Fibroblast of upper back skin (primary cell): Measurements from ENCODE around the gene SMIM1.

Source experiments
- DNase-seq: peaks from one replicate; pipeline ENCODE4 v3.0.0-alpha.2; 2013

SMIM1 gene

DNA sequence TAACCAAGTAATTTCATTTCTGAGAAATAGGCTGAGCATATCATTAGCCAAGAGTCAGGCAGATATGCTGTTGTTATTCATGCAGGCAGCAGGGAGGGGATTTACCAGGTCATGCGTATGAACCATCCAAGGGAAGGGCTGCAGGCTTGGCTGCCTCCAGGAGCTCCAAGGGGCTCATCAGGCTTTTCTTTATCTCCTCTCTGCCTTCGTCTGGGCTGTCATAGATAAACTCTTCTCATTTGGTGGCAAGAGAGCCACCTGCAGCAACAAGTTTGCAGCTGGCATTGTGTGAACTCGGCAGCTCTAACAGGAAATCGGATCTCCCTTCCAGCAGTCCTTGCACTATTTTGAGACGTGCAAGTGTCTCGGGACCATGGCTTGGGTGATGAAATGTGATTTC, 12.8 kb upstream of the SMIM1 start:
- no peak for DNase-seq

DNA sequence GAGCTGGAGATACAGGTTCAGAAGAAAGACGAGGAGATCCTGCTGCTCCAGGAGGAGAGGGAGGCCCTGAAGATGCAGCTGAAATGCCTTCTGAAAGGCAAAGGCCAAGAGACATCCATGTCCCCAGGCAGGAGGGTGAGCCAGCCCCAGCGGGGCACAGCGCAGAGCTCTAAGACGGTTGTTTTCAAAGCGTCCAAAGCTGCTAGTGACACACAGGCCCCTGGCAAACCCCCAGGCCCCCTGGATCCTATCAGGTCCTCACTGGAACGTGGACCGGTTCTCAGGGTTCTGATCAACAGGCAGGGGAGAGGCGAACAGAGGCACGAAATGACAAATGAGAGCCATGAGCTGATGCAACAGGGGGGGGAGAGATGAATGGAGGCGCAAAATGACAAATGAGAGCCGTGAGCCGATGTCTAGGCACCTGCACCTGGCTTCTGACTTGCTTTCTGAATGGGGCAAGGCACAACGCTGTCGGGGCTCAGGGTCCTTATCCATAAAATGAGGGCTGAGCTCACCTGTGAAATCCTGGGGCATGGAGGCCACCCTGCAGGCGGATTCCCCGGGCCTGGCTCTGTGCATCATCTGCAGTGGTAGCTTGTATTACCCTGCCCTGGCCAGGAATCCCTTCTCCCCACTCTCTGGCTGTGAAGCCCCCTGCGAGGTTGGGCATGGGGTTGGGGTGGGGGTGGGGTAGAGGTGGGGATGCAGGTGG, 11.1 kb upstream of the SMIM1 start:
- no peak for DNase-seq

DNA sequence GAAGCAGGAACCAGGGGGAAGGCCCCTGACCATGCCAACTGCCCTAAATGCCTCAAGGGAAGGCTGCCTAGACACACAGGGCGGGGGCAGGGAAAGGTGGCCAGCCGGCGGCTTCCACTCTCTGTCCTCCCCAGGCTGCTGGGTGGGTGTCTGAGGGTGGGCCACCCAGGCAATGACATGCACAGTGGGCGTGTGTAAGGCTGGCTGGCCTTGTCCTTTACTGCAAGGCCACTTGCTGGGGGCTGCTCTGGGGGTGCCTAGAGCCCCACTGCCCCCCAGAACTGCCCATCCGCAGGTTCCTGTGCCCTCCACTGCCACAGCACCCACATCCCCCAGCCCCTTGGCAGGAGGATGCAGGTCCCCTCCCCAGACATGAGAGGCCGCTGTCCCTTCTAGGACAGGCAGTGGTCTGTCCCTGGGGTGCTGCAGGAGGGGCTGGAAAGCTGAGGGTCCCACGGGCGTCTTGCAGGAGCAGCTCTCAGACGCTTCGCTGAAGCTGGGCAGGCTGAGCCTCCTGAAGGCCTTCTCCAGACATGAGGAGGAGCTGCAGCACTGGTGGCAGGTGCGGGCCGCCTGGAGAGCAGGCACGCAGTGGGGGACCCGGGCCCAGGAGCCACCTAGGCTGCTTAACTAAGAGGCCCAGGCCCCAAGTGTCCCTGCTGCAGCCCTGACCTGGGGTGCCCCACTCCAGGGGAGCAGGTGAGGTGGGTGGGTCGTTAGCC, 10.2 kb upstream of the SMIM1 start:
- no peak for DNase-seq

DNA sequence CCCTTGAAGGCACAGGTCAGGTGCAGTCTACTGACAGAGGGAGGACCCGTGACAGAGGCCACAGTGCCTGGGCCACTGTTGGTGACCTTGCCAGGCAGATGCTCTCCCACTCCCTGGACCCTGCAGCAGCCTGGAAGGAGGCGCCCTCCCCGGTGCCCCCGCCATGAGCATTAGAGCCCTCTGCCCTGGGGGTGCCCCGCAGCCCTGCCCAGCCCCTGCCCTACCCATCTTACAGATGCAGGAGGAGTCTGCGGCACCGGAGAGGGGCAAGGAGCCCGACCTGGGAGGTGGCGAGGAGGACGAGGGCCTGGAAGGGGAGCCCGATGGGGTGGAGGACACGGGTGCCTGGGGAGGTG, 9.7 kb upstream of the SMIM1 start:
- DNase-seq, result no peak

DNA sequence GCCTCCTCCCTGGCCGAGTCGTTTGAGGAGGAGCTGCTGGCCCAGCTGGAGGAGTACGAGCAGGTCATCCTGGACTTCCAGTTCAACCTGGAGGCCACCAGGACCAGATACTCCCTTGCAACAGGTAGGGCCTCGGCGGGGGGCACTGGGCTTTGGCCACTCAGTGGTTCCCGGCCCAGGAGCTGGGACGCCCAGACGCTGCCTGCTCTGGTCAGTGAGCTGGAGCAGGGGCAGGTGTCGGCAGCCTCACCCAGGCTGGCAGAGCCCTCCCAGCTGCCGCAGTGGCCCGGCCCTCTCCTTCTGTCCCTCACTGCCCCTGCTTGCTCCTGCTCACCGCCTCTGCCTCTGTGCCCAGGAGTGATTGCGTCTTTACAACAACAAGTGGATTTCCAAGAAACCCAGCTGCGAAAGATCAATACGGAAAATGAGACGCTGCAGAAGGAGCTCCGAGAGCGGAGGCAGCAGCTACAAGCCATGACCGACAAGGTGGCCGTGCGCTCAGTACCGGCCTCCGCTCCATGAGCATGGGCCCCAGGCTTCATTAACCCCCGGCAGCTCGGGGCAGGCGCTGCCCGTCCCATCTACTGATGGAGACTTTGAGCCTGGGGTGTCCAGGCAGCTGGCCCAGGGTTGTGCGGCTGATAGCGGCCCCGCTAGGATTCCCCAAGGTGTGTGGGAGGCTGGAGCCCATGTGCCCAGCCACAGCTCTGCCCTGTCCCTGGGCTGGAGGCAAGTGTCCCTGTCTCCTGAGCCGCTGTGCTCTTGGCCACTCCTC, 9.0 kb upstream of the SMIM1 start:
- DNase-seq, result no peak

DNA sequence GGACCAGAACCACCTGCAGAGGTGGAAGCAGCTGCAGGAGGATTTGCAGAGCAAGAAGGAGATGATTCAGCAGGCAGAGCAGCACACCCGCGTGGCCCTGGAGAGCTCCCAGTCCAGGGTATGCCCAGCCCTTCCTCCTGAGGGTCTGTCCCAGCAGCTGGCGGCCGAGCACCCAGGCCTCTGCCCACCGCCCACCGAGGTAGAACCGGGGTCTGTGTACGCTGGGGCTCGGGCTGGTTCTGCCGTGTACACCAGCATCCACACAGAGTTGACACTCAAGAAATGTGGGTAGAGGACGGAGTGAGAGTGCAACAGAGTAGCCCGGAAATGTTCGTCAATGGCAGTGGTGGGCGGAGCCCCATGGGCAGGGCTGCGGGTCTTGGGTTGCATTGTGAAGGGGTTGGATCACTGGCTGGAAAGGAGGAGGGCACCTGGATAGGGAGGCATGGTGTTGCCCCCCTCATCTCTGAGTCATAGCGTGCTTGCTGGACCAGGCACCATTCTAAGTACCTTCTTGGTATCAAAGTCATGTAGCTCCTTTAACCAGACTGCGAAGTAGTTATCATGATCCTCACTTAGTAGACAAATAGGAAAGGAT, 5.1 kb upstream of the SMIM1 start:
- no peak for DNase-seq

DNA sequence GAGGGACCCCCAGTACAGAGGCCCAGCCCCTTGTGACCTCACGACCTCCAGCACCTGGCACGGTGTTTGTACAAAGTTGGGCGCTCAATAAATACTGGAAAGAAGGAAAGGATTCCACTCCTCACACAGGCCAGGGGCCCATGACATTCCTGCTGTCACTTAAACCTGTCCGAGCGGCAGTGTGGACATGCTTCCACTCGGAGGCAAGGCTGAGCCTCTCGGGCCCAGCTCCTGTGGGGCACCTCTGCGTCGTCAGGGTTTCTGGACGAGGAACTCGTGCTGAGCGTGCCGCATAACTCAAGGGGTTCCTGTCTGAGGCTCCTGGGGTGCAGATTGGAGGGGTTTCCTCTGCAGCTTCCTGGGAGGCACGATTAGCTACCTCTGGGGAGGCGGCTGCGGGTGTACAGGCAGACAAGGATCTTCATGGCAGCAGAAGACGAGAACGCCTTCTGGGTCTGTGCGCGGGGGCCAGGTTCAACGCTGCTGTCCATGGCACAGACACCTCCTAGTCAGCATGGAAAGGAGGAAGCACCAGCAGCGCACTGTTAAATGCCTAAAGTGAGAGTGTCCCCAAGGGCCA, 3.6 kb upstream of the SMIM1 start:
- no peak for DNase-seq

DNA sequence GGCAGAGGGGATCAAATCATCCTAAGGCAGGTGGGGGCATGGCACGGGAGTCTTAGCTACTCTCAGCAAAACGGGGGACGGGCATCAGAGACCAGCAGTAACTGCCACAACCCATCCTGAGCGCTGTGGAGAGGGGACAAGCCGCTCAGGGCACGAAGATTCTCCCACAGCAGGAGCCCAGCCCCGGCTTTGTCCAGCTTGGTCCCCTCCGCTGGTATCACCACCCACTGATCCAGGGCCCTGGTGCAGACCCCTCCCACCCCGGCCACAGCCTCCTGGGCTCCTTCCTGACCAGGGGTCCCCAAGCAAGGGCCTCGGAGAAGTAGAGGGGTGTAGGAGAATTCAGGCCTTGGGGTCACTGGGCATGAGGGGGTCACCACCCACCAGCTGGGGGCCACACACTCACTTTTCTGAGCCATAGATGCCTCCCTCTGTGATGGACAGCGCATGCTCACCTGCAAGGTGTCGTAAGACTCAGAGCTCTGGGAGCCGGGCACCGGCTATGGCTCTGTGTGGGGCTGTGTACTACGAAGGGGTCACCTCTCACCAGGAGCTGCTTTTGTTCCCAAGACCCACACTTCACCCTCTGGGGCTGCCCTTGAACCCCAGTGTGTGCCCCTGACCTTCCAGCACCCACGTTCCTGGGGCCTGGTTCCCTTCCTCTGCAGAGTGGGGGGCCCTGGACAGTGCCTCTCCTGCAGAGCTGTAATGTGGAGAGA, 2.3 kb upstream of the SMIM1 start:
- DNase-seq, result no peak

DNA sequence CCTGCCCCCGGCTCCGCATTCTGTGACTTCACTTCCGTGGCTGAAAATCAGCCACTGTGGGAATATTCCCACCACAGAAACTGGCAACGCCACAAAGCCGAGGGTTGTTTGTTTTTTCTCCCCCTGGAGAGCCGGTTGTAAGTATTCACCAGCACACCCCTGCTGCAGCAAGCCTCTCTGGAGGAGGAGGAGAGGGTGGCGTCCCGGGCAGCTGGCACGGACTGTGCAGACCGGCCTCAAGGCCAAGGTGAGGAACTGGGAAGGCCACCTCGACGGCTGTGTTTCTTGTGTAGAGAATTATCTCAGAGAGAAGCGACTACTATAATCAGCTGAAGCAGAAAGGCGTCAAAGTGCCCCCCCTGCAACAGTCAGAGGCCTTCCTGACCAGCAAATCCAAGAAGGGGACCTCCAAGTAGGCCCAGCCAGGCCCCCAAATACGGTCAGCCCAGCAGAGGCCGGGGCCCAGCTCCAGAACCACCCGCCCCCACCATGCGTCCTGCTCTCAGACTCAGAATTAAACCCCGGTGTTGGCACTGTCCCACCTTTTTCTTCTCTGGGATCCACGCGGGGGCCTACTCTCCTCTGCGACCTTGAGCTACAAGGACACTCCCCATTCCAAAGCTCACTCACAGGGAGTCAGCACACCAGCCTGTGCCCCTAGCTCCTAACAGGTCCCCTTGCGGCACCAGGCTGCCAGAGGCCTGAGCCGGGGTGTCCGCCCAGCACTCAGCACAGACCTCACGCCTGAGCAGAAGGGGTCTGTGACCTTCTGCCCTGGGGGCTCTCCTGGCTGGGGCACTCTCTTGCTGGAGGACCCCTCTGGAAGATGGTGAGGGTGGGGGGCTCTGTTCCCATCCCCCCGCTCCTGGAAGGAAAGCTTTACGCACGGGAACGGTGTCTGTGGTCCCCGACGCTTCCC, 1.2 kb upstream of the SMIM1 start:
- DNase-seq, result no peak

DNA sequence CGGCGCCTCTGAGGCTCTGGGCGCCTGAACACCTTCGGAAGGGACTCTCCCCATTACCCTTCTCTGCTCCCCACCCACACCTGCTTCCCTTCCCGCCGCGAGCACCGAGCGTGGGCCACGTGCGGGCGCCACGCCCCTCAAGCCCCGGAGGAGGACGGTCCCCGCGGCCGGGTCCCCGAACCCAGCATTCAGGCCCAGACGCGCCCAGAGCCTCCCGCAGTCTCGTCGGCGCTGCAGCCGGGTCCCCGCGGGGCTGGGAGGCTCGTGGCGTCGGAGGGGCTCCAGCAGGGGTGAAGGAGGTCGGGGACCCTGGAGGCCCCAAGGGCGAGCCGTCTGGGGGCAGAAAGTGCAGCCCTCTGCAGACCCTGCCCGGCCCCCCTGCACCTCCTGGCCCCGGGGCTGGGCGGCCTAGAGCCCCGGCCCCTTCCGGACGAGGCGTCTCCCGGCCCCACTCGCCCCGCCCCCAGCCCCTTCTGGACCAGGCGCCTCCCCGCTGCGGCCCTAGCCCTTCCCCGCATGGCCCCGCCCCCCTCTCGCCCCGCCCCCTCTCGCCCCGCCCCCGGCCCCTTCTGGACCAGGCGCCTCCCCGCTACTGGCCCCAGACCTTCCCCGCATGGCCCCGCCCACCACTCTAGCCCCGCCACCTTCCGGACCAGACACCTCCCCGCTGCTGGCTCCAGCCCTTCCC, 378 bp upstream of the SMIM1 start:
- DNase-seq, result peak; percentile 78

DNA sequence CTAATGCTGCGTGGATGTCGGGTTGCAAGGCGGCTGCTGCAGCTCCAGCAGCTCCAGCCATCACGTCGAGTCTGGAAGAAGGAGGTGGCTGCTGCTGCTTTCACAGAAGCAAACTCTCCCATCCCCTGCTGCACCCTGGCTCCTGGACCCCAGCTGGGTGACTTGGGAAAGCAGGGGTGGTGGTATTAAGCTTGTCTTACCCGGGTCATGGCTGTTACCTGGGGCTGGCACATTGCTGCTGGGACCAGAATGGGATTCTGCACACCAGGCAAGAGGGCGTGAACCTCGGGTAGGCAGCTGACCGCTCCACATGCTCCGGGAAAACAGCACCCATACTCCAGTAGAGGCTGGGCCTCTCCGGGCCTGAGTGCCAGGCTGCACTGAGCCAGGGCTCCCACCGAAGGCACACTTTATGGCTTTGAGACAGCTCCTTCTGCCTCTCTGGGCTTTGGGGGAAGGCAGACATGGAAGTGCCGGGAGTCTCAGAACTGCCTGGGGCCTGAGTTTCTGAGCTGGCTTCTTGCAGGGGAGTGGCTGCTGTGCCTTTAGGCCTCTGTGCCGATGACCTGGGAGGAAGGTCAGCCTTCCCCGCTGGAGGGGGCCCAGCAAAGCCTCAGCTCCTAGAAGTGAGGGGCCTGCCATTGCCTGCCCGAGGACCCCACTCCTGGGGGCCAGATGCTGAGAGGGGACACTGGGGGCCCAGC, 1.2 kb downstream of the SMIM1 start:
- no peak for DNase-seq

DNA sequence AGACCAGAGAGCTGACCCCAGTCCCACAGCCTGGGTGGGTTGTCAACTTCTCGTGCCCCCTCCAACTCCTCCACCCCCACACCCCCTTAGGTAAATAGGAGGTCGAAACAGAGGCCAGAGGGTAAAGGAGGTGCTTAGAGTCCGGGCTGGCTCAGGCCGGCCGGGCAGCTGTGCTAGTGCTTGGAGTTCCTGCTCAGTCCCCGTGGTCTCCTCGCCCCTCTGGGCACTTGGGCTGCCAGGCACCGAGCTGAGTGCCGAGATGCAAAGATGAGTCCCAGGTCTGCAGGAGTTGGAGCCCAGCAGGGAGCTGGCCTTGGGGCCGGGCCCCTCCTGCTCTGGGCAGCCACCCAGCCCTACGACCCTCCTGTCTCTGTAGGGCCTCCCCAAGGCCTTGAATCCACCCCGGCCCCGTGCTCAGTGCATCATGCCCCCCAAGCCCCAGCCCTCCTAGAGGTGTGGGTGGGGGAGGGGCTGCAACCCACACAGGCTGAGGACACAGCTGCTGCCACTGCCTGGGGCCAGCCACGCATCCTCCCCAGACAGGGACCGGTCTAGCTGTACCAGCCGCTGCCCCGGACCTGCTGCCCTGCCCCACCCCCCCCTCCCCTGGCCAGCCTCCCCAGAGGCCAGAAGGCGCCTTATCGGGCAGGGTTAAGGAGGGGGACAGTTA, 1.9 kb downstream of the SMIM1 start:
- no peak for DNase-seq

DNA sequence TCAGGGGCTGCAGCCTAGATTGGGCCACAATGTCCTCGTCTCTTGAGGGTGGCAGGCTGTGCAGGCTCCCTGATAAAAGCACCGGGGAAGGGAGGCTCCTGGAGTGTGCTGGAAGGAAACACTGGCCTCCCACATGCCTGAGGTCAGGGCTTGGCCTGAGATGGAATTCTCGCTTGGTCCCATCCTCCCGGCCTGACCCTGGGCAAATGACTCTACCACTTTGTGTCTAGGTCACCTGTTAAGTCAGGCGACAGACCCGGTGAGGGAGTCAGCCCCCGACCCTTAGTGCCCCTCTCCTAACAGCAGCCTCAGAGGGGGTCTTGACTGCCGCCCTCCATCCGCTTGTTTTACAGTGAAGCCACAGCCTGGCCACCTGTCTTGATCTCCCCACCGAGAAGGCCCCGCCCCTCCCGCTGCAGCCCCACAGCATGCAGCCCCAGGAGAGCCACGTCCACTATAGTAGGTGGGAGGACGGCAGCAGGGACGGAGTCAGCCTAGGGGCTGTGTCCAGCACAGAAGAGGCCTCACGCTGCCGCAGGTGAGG, 2.5 kb downstream of the SMIM1 start:
- no peak for DNase-seq

DNA sequence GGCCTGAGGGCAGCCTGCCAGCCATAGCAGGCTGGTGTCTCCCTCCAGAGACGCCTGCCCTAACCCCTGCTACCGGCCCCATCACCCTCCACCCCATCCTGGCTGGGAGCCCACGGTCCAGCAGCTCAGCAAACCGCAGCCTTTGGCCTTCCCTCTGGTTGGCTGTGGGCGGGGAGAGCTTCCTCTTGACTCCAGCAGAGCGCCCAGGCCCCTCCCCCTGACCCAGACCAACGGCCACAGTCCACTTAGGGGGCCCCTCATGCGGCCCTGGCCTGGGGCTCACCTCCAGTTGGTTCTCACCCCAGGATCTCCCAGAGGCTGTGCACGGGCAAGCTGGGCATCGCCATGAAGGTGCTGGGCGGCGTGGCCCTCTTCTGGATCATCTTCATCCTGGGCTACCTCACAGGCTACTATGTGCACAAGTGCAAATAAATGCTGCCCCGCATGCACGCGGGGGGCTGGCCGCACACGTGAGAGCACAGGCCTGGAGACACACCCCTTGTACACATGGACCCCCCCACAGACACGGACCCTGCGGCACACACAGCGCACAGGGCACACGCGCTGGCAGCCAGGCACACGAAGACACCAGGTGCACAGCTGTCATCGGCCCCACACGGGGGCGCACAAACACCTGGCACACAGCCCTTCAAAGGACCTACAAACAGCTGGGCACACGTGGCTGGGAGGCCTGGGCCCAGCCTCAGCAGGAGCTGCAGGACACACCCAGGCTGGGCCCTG, 3.1 kb downstream of the SMIM1 start:
- DNase-seq, result peak; percentile 67

DNA sequence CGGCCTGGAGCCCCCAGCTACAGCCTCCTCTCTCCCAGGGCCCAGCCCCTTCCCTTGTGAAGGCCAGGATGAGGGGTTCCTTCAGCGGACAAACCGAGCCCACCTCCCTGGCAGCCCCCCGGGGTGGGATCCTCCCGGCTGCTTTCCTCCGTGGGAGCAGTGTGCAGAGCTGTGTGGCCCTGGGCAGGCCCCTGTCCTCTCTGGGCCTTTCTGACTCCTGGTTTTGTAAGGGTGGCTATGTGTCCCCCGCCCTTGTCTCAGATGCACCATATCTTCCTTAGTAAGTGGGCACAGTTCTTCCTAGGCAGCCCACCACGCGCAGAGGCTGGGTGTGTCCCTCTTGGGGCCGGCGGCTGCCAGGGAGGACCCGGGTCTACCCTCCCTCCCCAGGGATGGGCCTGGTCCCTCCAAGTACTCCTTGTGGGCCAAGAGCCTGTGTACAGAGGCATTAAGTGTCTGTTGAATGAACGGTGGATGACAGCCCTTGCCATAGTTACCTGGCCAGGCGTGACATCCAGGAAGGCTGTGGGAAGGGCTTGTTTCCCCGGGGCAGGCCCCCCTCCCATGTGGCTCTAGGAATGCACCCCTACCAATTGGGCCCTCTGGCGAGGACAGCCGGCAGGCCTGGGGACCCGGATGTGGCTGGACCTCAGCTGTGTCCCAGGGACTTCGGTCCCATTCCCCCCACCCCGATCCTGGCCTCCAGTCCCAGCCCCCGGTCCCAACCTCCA, 3.8 kb downstream of the SMIM1 start:
- no peak for DNase-seq

DNA sequence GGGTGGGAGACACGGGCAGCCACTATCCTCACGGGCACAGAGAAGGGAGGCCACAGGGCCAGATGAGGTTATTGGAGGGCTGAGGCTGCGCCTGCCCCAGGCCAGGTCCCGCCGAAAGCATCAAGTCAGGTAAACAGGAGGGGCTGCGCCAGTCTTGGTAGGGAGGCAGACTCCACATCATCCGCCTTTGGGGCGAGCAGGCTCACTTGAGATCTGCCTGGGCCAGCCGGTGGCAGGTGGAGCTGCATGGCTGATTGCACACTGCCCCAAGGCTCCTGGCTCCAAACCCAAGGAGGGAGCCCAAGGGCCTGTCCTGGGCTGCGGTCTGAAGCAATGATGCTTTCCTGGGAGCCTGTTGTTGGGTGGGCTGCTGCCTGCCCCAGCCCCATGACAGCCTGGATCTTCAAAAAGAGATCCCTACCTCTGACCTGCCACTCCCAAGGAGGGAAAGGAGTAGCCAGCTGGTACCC, 4.6 kb downstream of the SMIM1 start:
- DNase-seq, result no peak
